Measurements from ENCODE around the gene PDZD7.
A peak's percentile ranks its signal among the peaks of the same experiment; 100 is the strongest.

The PDZD7 gene

GRCh38 chr10:101031128-101031795 is at the start of gene PDZD7, which contains the start of gene SFXN3:
Gene PDZD7 (minus strand): TSS chr10:101031129. CDS start chr10:101030219, 910 bp downstream.
Gene SFXN3 (plus strand): TSS chr10:101031234. CDS start chr10:101034695, 3,461 bp downstream.
- peak; percentile 88 for DNase-seq

DNA sequence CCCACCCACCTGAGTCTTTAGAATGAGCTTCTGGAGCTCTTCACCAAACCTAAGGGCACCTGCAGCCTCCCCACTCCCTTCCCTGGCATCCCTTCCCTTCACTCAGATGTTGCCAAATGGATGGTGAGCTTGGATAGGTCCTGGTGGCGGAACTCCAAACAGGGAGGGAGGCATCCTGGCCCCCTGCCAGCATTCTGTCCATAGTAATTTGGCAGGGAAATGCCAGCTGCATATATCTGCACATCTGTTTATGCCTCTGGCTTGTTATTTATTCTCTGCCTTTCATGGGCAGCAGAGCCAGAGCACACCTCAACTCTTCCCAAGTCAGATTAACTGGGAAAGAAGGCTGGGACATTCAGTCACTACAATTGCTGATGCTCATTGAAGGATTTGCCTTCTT is 48.9 kb upstream of the PDZD7 start:
- no peak for DNase-seq

- no peak for DNase-seq
Observed at GRCh38 chr10:101076630-101077029, 45.7 kb upstream of the PDZD7 start.

DNA sequence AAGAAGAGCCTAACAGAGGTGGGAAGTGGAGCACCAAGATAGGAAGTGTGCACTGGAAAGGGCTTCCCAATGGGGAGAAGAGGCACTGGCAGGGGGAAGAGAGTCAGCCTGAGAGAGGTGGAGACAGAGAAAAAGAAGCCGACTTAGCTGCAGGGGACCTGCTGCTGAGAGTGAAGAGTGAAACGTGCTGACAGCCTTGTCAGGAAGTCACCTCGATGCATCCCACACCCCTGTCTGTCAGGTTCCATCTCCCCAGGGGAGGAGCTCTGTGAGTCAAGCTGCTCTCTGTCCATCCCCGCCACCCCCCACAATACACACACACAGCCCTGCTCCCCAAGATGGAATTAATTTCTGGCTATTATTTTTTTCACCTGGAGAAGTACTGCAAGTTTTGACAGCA is 44.8 kb upstream of the PDZD7 start:
- DNase-seq = no peak

DNA sequence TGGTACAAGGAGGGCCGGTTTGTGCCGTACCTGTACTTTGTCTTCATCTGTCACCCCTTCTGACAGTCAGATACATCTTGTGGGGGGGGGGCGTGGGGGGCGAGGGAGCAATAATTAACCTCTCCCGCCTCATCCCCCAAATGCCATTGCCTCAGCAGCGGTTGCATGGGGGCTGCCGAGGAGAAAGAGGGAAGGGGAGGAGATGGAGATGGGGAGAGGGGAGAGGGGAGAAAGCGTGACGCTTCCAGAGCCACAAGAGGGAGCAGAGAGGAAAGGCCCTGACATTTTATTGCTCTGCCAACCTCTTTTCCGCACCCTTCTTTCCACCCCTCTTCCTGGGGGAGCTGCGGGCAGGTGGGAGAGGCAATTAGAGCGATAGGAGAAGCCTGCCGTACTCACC is 42.7 kb upstream of the PDZD7 start:
- no peak for DNase-seq

- DNase-seq = no peak
Observed at GRCh38 chr10:101072923-101073322, 42.0 kb upstream of the PDZD7 start.

DNA sequence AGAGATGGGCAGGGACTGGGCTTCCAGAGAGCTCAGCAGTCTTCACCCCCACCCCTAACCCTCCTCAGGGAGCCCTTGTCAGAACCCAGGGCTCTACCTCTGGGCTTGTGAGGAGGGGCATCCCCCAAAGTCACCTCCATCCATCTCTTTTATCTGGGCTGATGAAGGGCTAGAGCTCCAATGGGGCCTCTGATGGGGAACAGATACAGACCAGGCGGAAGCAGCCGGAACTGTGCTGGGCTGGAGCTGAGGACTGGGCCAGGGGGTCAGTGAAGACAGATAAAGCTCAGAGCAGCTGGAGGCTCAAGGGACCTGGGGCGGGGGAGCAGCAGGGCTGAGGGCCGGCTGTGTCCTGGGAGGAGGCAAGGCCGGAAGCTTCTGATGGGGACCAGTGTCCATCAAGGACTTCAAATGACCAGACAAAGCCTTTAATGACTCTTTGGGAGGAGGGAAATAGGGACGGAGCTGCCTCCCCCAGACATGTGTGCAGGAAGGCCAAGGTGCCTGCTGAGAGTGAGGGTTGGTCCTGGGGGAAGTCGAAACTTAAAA is 41.0 kb upstream of the PDZD7 start:
- DNase-seq = no peak

GRCh38 chr10:101071267-101071884 is 40.4 kb upstream of the PDZD7 start:
- no peak for DNase-seq

GRCh38 chr10:101070098-101070497 is 39.2 kb upstream of the PDZD7 start:
- no peak for DNase-seq

DNA sequence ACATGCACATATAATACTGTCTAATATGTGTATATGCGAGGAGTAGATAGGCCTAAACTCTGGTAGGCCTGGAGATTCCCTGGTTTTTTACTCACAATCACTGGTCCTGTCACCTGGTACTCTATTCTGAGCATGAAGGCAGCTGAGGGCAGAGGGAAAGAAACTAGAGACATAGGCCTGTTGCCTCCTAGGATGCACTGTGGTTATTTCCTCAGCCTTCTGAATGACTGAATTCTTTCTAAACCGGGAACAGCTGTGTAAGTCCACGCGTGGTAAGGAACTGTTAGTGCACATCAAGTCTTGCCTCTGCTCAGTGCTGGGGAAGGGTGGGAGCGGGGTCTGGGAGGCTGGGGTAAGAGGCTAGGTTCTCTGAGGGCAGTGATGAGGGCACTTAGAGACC is 38.5 kb upstream of the PDZD7 start:
- no peak for DNase-seq

DNA sequence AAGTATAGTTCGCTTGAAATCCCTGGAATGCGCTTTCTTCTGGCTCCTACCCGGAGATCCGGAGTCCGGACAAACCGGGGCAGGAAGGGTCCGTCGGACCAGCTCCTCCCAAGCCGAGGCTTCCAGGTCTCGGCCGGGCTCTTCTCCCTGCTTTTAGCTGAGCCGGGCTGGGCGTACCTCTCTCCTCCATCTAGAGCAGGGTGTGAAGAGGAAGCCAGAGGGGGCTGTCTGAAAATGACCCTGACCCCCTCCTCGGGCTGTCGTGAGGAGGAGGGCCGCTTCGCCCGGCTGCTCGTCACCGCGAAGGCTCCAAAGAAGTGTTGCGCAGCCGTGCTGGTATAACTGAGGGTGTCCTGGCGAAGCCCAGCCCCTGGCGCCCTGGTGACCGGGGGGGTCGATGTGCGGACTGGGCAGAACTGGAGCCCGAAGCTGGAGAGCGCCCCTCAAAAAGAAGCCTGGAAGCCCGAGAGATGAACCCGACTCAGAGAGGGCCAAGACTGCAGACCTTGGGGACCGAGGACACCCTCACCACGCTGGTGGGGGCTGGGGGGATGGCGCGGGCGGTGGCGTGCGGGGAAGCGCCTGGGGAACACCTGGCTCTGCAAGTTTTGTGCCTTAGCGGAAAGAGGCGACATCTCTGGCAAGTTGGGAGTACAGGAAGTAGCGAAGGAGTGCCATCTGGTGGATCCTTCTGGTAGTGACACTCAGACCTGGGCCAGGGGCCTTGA is 36.6 kb upstream of the PDZD7 start:
- peak; percentile 78 for DNase-seq

DNA sequence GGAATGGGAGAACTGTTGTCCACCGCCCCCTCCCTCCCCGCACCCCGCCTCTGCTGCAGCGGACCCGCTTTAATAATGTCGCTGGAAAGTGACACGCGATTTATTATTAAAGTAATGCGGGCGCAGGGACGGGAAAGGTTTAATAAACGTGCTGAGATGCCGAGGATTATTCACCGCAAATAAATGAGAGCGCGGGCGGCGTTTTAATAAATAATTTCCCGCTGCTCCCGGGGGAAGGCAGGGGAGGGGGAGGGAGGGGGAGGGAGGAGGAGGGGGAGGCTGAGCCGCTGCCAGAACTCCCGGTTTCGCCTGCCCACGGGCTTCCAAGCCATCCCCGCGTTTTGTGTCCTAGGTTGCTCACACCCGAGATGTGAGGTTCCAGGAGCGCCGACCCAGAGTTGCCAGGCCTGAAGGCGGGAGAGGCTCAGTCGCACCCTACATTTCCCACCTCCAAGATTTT is 36.0 kb upstream of the PDZD7 start:
- no peak for DNase-seq

- peak; percentile 60 for DNase-seq
Observed at GRCh38 chr10:101066146-101066895, 35.4 kb upstream of the PDZD7 start.

GRCh38 chr10:101065481-101066145 is 34.7 kb upstream of the PDZD7 start:
- no peak for DNase-seq

DNA sequence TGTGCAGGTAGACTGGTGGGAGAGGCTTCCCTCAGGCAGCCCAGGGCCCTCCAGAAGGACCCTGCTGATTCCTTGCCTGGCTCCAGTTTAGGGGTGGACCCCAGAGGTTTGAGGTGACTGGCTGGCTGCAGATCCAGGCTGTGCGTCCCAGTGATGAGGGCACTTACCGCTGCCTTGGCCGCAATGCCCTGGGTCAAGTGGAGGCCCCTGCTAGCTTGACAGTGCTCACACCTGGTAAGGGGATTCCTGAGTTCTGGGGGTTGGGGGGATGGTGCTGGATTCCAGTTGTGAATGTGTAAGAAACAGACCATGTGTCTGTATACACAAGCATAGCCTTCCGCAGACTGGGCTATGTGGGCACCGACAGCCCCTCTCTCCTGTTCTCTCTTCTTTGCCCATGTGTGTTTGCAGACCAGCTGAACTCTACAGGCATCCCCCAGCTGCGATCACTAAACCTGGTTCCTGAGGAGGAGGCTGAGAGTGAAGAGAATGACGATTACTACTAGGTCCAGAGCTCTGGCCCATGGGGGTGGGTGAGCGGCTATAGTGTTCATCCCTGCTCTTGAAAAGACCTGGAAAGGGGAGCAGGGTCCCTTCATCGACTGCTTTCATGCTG is 33.6 kb upstream of the PDZD7 start:
- DNase-seq = no peak

DNA sequence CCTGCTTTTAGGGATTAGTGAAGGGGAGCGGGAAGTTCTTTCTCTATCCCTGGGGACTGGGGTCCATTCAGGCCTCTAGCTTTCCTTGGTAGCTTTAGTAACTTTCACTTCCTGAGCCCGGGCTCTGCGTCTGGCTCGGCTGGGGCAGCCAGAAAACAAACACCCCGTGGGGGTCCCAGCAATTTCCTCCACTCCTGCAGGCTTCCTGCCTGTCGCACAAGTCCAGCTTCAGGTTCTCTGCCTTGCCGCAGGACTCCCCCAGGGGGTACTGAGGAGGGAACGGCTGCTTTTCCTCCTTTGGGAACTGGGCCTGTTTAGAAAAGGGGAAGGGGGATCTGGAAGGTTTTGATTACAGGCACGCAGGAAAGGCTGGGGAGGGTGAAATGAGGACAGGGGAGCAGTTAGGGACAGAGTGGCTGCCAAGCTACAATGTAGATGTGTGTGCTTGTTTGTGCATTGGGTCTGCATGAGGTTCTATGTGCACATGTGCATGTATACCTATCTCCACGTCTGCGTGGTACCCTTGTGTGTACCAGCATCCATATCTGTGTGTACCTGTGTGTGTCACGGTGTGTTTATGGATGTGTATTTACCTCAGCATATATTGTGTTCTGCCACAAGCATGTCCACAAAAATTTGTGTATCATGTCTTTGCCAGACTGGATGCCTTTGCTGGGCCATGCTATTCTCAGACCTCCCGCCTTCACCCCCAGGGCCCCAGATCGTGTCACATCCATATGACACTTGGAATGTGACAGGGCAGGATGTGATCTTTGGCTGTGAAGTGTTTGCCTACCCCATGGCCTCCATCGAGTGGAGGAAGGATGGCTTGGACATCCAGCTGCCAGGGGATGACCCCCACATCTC is 32.9 kb upstream of the PDZD7 start:
- DNase-seq = no peak

DNA sequence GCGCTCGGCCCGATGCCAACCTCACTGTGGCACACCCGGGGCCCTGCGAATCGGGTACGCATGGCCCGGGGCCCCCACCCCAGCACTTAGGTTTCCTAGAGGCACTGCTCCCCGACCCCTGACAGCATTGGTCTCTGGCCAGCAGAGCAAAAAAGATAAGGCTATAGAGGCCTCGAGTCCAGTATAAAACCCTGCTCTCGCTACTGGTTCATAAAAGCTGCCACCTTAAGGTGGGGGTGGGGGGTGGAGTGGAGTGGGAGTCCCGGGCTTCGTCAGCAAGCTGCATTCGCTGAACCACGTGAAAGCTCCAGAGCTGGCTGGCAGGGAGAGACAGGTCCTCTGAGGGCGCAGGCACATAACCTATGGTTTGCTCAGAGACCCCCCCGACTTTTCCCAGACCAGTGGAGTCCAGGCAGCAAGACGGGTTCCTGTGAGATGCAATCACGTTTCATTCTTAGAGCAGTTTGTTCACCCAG is 32.2 kb upstream of the PDZD7 start:
- DNase-seq = no peak

DNA sequence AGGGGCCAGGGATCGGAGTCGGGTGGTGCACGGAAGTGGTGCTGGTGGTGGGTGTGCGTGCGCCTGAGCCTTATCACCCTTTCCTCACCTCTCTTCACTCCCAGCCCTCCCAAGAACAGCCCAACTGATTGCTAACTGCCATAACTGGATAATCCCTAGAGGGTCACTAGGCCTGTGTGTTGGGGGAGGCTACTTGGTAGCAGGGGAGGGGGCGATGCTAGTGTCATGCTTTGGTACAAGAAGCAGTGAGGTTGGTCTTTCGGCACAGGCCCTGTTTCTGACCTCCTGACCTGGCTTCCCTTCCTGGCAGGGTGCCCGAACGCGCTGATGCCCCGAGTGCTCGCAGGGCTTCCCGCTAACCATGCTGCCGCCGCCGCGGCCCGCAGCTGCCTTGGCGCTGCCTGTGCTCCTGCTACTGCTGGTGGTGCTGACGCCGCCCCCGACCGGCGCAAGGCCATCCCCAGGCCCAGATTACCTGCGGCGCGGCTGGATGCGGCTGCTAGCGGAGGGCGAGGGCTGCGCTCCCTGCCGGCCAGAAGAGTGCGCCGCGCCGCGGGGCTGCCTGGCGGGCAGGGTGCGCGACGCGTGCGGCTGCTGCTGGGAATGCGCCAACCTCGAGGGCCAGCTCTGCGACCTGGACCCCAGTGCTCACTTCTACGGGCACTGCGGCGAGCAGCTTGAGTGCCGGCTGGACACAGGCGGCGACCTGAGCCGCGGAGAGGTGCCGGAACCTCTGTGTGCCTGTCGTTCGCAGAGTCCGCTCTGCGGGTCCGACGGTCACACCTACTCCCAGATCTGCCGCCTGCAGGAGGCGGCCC is 31.5 kb upstream of the PDZD7 start:
- DNase-seq = peak; percentile 58

DNA sequence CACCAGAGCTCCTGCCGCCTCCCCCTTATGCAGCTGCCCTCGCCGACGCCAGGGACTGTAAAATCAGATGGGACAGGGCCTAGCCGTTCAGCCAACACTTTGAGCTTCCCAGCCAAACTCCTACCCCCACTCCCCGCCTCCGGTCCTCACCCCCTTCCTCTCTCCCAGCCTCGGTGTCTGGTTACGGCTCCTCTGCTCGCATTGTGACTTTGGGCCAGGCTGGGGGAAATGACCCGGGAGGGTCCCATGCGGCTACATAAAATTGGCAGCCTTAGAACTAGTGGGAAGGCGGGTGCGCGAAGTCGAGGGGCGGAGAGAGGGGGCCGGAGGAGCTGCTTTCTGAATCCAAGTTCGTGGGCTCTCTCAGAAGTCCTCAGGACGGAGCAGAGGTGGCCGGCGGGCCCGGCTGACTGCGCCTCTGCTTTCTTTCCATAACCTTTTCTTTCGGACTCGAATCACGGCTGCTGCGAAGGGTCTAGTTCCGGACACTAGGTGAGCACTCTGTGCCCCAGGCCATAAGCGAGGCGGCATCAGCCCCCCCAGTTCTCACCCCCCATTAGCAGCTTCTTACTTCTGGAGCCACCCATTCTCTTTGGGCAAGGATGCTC is 30.8 kb upstream of the PDZD7 start, which contains the start of gene KAZALD1:
Gene KAZALD1, plus strand, starts transcription at position 366 of the 608 bp plus-strand sequence. CDS start 604 bp downstream, outside the sequence.
- peak; percentile 42 for DNase-seq
